Natural killer cell (primary cell): Measurements from ENCODE around the gene ABR. TPM values are rescaled to one million over a fixed set of nuclear protein-coding genes. Genes with fewer than 3 reads are reported as not detected.

Experiments
- ATAC-seq, 3 donors: fragments of 150-1000 bp in 2 of 3; fragments of 200-7000 bp in 1 of 3; cut with Tn5 transposase; 1 replicate in 1 of 3; 2 replicates in 2 of 3; pipeline ENCODE4 v1.10.0; 2021; ENCODE audit warnings: mild to moderate bottlenecking in 2 of 3, moderate library complexity in 2 of 3
- DNase-seq, 2 donors: peaks; one replicate each; pipeline versions ENCODE4 v3.0.0 to v3.0.0-alpha.2; 2013 to 2021; ENCODE audit warnings: mixed read lengths in 1 of 2
- H3K27ac ChIP-seq: one replicate; pipeline ENCODE4 v1.5.1; 2013; ENCODE audit warnings: mild to moderate bottlenecking, low read length
- H3K27me3 ChIP-seq: one replicate; pipeline ENCODE4 v1.6.1; 2013; ENCODE audit warnings: low read length; ENCODE audit not compliant: control insufficient read depth, insufficient read depth
- H3K36me3 ChIP-seq: one replicate; pipeline ENCODE4 v1.6.1; 2013; ENCODE audit warnings: low read length; ENCODE audit not compliant: control insufficient read depth, insufficient read depth
- H3K4me1 ChIP-seq: one replicate; pipeline ENCODE4 v1.6.1; 2013; ENCODE audit warnings: low read length; ENCODE audit not compliant: control insufficient read depth, insufficient read depth
- H3K4me3 ChIP-seq: one replicate; pipeline ENCODE4 v1.5.1; 2013; ENCODE audit warnings: low read length
- H3K9me3 ChIP-seq: one replicate; pipeline ENCODE4 v1.6.1; 2013; ENCODE audit warnings: low read length; ENCODE audit not compliant: control insufficient read depth, insufficient read depth
- H3K27ac Mint-ChIP-seq, 2 donors: one replicate each; pipeline ENCODE4 v1.8.0; 2022; ENCODE audit warnings: mild to moderate bottlenecking in 2 of 2, mixed read lengths in 2 of 2, moderate library complexity in 1 of 2
- H3K27me3 Mint-ChIP-seq, 2 donors: one replicate each; pipeline ENCODE4 v1.8.0; 2022; ENCODE audit warnings: low read depth in 2 of 2, mixed read lengths in 2 of 2
- H3K36me3 Mint-ChIP-seq: one replicate; pipeline ENCODE4 v1.8.0; 2022; ENCODE audit warnings: mixed read lengths
- H3K4me1 Mint-ChIP-seq, 2 donors: one replicate each; pipeline ENCODE4 v1.8.0; 2022; ENCODE audit warnings: mixed read lengths in 2 of 2
- H3K4me3 Mint-ChIP-seq: one replicate; pipeline ENCODE4 v1.8.0; 2022; ENCODE audit warnings: mild to moderate bottlenecking, moderate library complexity, mixed read lengths
- H3K9me3 Mint-ChIP-seq, 2 donors: one replicate each; pipeline ENCODE4 v1.8.0; 2022; ENCODE audit warnings: mixed read lengths in 2 of 2
- WGBS: methylation state at CpG from one replicate; pipeline ENCODE4 v1.1.7; 2013; ENCODE audit warnings: missing lambda C conversion rate; ENCODE audit not compliant: insufficient coverage; 5-methylcytosine and 5-hydroxymethylcytosine counted together
- intact Hi-C: fragments of 100-400 bp; cut with micrococcal nuclease; formaldehyde crosslinking; loops from one replicate; pipeline ENCODE4 v1.14.2; 2022
- total RNA-seq, 4 donors: library from RNA; stranded (reverse); fragments of 120-200 nt in 1 of 4; gene quantifications; one replicate each; pipeline versions ENCODE4 v1.2.3 to v1.2.4, GENCODE V29; 2013 to 2022
- TF ChIP-seq, protein P1 (sequence below): fragments of 200-600 bp; IDR thresholded peaks from one replicate; pipeline ENCODE4 v1.8.0; 2022; ENCODE audit warnings: antibody characterized with exemption

Gene ABR
- total RNA-seq, 3 donors from 2014 or later (not counting 1 experiment from before 2014, with no cell fraction given): 155 to 215 (median 163) TPM

DNA sequence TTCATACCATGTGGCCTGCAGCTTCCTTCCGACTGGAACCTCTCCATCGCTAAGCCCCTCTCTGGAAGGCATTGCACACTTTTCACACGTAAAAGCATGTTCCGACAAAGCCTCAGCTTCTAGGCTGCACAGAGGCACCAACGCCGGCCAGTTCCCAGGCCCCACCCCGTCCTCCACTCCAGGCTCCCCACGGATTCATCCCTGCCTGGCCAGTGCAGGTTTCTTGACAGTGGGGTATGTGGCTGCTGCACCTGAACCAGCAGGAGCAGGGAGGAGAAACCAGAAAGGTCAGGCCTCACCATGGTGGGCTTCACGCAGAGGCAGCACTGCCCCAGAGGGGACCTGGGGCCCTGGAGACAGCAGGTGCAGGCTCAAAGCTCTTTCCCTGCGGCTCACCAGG, 168.6 kb downstream of the ABR start:
- DNase-seq (no peak), ATAC-seq (no peak)
- no peaks in the 10 kb centered on the region for H3K9me3 ChIP-seq
- no peak overlapping the region for H3K27ac Mint-ChIP-seq
- no peaks in the 10 kb centered on the region for H3K27me3 Mint-ChIP-seq
- WGBS: 96% methylated on average over 10 of the region's 10 CpGs
- H3K4me1 ChIP-seq: no peaks in the 10 kb centered on the region
- no peaks in the 10 kb centered on the region for H3K27me3 ChIP-seq
- H3K4me1 Mint-ChIP-seq: no peaks in the 10 kb centered on the region
- TF ChIP-seq, protein P1, sequence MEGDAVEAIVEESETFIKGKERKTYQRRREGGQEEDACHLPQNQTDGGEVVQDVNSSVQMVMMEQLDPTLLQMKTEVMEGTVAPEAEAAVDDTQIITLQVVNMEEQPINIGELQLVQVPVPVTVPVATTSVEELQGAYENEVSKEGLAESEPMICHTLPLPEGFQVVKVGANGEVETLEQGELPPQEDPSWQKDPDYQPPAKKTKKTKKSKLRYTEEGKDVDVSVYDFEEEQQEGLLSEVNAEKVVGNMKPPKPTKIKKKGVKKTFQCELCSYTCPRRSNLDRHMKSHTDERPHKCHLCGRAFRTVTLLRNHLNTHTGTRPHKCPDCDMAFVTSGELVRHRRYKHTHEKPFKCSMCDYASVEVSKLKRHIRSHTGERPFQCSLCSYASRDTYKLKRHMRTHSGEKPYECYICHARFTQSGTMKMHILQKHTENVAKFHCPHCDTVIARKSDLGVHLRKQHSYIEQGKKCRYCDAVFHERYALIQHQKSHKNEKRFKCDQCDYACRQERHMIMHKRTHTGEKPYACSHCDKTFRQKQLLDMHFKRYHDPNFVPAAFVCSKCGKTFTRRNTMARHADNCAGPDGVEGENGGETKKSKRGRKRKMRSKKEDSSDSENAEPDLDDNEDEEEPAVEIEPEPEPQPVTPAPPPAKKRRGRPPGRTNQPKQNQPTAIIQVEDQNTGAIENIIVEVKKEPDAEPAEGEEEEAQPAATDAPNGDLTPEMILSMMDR: no peak
- H3K36me3 ChIP-seq: peaks cover 56% of the 10 kb centered on the region
- intact Hi-C loops: no loop called here
- H3K9me3 Mint-ChIP-seq: no peaks in the 10 kb centered on the region
- H3K4me3 Mint-ChIP-seq: no peak overlapping the region
- no peaks in the 10 kb centered on the region for H3K36me3 Mint-ChIP-seq
- H3K27ac ChIP-seq: no peak overlapping the region
- no peak overlapping the region for H3K4me3 ChIP-seq

DNA sequence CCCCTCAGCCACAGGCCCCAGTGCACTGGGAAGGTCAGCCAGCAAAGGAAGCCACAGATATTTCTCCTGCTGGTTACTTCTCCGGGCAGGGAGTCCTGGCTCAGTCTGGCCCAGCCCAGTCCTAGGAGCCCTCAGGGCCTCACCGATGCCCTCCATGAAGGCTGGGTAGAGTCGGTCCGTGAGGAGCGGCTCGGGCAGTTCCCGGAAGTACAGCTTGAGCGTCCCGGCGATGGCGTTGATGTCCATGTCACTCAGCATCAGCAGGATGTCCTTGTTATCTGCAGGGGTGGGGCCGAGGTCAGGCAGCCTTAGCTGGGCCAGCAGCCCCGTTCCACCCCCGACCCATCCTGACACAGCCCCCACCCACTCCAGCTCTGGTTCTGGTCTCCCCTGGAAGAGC, 169.2 kb downstream of the ABR start:
- WGBS: 97% methylated on average over 14 of the region's 14 CpGs
- peaks cover 59% of the 10 kb centered on the region for H3K36me3 ChIP-seq
- ATAC-seq: no peak
- H3K9me3 Mint-ChIP-seq: no peaks in the 10 kb centered on the region
- no peaks in the 10 kb centered on the region for H3K36me3 Mint-ChIP-seq
- no peak overlapping the region for H3K4me3 ChIP-seq
- TF ChIP-seq, protein P1: no peak
- H3K4me1 ChIP-seq: no peaks in the 10 kb centered on the region
- H3K27ac ChIP-seq: no peak overlapping the region
- no peak overlapping the region for H3K27ac Mint-ChIP-seq
- peaks cover 0 to 2% of the 10 kb centered on the region in 2 donors for H3K4me1 Mint-ChIP-seq
- no peaks in the 10 kb centered on the region for H3K27me3 Mint-ChIP-seq
- H3K4me3 Mint-ChIP-seq: no peak overlapping the region
- no peaks in the 10 kb centered on the region for H3K9me3 ChIP-seq
- H3K27me3 ChIP-seq: no peaks in the 10 kb centered on the region
- no peak for DNase-seq
- intact Hi-C loops: no loop called here

DNA sequence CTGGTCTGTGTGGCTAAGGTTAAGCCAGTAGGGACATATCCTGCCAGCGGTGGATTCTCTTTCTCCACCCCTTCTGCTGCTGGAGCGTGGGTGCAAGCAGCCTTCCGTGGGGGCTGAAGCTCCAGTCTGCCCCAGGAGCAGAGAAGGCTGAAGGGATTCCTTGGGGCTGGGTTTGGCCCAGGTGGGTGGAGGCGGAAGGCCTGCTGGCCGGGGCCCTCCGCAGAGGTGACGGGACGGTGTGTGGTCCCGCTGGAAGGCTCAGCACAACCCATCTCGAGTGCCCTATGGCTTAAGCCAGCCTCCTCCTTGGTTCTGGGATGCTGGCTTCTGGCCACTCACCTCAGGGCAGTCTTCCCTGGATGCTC, 169.7 kb downstream of the ABR start:
- H3K9me3 Mint-ChIP-seq: no peaks in the 10 kb centered on the region
- WGBS: 96% methylated on average over 10 of the region's 10 CpGs
- H3K27me3 ChIP-seq: no peaks in the 10 kb centered on the region
- H3K4me3 Mint-ChIP-seq: no peak overlapping the region
- no peaks in the 10 kb centered on the region for H3K27me3 Mint-ChIP-seq
- peaks cover 0 to 7% of the 10 kb centered on the region in 2 donors for H3K4me1 Mint-ChIP-seq
- TF ChIP-seq, protein P1: no peak
- no peaks in the 10 kb centered on the region for H3K4me1 ChIP-seq
- H3K27ac ChIP-seq: no peak overlapping the region
- H3K9me3 ChIP-seq: no peaks in the 10 kb centered on the region
- H3K27ac Mint-ChIP-seq: no peak overlapping the region
- H3K4me3 ChIP-seq: no peak overlapping the region
- intact Hi-C loops: no loop called here
- DNase-seq (no peak), ATAC-seq (no peak)
- no peaks in the 10 kb centered on the region for H3K36me3 Mint-ChIP-seq
- peaks cover 64% of the 10 kb centered on the region for H3K36me3 ChIP-seq
